Measurements from ENCODE around the gene ZCCHC24.

DNA sequence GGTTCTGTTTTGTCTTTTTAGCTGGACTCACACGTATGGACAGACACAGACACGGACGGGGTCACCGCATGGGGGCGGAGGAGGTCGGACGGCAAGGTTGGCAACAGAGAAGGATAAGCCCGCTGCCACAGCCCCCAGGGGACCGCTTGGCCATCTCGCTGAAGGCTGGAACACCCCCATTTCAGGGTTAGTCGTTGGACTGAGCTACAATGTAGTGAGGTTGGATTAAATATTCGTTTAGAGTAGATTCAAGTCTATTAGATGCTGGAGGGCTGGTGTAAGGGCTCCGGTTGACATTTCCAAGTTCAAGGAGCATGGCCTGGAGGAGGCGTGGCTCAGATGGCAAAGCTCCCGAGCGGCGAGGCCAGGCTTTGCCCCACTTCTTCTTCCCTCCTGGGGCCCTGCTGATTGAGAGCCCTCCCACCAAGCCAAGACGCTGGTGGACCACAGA, 62.9 kb downstream of the ZCCHC24 start:
- TF ChIP-seq, protein P1, sequence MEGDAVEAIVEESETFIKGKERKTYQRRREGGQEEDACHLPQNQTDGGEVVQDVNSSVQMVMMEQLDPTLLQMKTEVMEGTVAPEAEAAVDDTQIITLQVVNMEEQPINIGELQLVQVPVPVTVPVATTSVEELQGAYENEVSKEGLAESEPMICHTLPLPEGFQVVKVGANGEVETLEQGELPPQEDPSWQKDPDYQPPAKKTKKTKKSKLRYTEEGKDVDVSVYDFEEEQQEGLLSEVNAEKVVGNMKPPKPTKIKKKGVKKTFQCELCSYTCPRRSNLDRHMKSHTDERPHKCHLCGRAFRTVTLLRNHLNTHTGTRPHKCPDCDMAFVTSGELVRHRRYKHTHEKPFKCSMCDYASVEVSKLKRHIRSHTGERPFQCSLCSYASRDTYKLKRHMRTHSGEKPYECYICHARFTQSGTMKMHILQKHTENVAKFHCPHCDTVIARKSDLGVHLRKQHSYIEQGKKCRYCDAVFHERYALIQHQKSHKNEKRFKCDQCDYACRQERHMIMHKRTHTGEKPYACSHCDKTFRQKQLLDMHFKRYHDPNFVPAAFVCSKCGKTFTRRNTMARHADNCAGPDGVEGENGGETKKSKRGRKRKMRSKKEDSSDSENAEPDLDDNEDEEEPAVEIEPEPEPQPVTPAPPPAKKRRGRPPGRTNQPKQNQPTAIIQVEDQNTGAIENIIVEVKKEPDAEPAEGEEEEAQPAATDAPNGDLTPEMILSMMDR (conservative IDR thresholded peaks at IDR 0.05 in 1 of 2, IDR thresholded peaks at IDR 0.05 in 1 of 2; ENCODE audit: low read depth in 1 of 2, low read length in 2 of 2) = no peak
- no peak for TF ChIP-seq EZH2 (IDR thresholded peaks at IDR 0.05; ENCODE audit: low read length, missing control alignments)

All from fibroblast of lung (primary cell).